Effector CD4-positive, alpha-beta T cell (primary cell): ENCODE results near the gene FRRS1L. TPM values are rescaled to one million over a fixed set of nuclear protein-coding genes. Genes with fewer than 3 reads are reported as not detected.

Experiments used
- DNase-seq: peaks from one replicate; pipeline ENCODE4 v3.0.0-alpha.2; 2020
- total RNA-seq: gene quantifications from one replicate; lab custom pipeline; 2026; lab: John Stamatoyannopoulos, UW

The FRRS1L gene
- not detected for total RNA-seq

GRCh38 chr9:109166771-109167601 lies at the start of gene FRRS1L:
Gene FRRS1L (minus strand): TSS chr9:109167249. CDS start chr9:109167138, 111 bp downstream.
- DNase-seq = no peak

GRCh38 chr9:109214414-109214813 lies 47.4 kb upstream of the FRRS1L start:
- DNase-seq = no peak

- DNase-seq = no peak
Observed at GRCh38 chr9:109213285-109214121, 46.5 kb upstream of the FRRS1L start.

GRCh38 chr9:109212768-109213167 lies 45.7 kb upstream of the FRRS1L start:
- DNase-seq = no peak

GRCh38 chr9:109206670-109207069 lies 39.6 kb upstream of the FRRS1L start:
- DNase-seq = no peak

GRCh38 chr9:109205526-109205925 lies 38.5 kb upstream of the FRRS1L start:
- DNase-seq = no peak

GRCh38 chr9:109203761-109204360 lies 36.8 kb upstream of the FRRS1L start:
- DNase-seq = no peak

- DNase-seq = no peak
Observed at GRCh38 chr9:109199676-109200075, 32.6 kb upstream of the FRRS1L start.

GRCh38 chr9:109198736-109199382 lies 31.8 kb upstream of the FRRS1L start:
- no peak for DNase-seq

GRCh38 chr9:109193974-109194556 lies 27.0 kb upstream of the FRRS1L start:
- DNase-seq = no peak

GRCh38 chr9:109192732-109193361 lies 25.8 kb upstream of the FRRS1L start:
- DNase-seq = no peak

GRCh38 chr9:109191746-109192145 lies 24.7 kb upstream of the FRRS1L start:
- DNase-seq = no peak

- no peak for DNase-seq
Observed at GRCh38 chr9:109190151-109190550, 23.1 kb upstream of the FRRS1L start.

GRCh38 chr9:109186857-109187520 lies 19.9 kb upstream of the FRRS1L start:
- DNase-seq = no peak

GRCh38 chr9:109182940-109183798 lies 16.1 kb upstream of the FRRS1L start:
- DNase-seq = no peak

GRCh38 chr9:109182550-109182939 lies 15.5 kb upstream of the FRRS1L start:
- DNase-seq = no peak

GRCh38 chr9:109181284-109181683 lies 14.2 kb upstream of the FRRS1L start:
- DNase-seq = no peak

GRCh38 chr9:109179801-109180523 lies 12.9 kb upstream of the FRRS1L start:
- no peak for DNase-seq

GRCh38 chr9:109176963-109177362 lies 9.9 kb upstream of the FRRS1L start:
- DNase-seq = no peak

GRCh38 chr9:109176386-109176785 lies 9.3 kb upstream of the FRRS1L start:
- no peak for DNase-seq
